LNCaP clone FGC (cell line): ENCODE measurements around the gene CD3E.

Experiments
- DNase-seq: peaks from one replicate; pipeline ENCODE4 v3.0.0-alpha.2; 2011; ENCODE audit warnings: low read depth
- H3K4me3 ChIP-seq: 2 replicates; pipeline ENCODE4 v1.5.1; 2011; ENCODE audit warnings: mild to moderate bottlenecking, low read depth, low read length, control low read depth
- TF ChIP-seq, protein P1 (sequence below): IDR thresholded peaks from 2 replicates; pipeline ENCODE4 v1.5.1; 2012; ENCODE audit warnings: mild to moderate bottlenecking; ENCODE audit not compliant: control insufficient read depth, insufficient read depth; ENCODE audit errors: extremely low read depth

Gene CD3E

GRCh38 chr11:118343981-118344515 is 39.5 kb downstream of the CD3E start, which contains the start of gene CD3G:
Gene CD3G, plus strand, starts transcription at chr11:118344344. Its CDS starts 80 bp downstream, at chr11:118344424.
- TF ChIP-seq, protein P1, sequence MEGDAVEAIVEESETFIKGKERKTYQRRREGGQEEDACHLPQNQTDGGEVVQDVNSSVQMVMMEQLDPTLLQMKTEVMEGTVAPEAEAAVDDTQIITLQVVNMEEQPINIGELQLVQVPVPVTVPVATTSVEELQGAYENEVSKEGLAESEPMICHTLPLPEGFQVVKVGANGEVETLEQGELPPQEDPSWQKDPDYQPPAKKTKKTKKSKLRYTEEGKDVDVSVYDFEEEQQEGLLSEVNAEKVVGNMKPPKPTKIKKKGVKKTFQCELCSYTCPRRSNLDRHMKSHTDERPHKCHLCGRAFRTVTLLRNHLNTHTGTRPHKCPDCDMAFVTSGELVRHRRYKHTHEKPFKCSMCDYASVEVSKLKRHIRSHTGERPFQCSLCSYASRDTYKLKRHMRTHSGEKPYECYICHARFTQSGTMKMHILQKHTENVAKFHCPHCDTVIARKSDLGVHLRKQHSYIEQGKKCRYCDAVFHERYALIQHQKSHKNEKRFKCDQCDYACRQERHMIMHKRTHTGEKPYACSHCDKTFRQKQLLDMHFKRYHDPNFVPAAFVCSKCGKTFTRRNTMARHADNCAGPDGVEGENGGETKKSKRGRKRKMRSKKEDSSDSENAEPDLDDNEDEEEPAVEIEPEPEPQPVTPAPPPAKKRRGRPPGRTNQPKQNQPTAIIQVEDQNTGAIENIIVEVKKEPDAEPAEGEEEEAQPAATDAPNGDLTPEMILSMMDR, result no peak
- no peak for DNase-seq
- no peak within 1 kb of the TSS for H3K4me3 ChIP-seq

- H3K4me3 ChIP-seq, result no peak overlapping the region
- DNase-seq, result no peak
- TF ChIP-seq, protein P1, result no peak
These were observed 44.9 kb downstream of the CD3E start for GRCh38 chr11:118349475-118349874.

GRCh38 chr11:118353084-118353710 is 48.7 kb downstream of the CD3E start:
- H3K4me3 ChIP-seq, result no peak overlapping the region
- TF ChIP-seq, protein P1, result peak; percentile 40
- no peak for DNase-seq

DNA sequence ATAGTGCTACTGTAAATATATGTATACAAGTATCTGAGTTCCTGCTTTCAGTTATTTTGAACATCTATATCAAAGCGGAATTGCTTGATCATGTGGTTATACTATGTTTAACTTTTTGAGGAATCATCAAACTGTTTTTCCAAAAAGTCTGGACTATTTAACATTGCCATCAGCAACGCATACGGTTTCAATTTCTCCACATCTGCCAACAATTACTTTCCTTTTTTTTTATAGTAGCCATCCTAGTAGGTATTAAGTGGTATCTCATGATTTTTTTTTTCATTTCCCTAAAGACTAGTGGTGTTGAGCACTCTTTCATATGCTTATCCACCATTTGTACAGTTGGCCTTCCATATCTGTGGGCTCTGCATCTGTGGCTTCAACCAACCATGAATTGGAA is 53.5 kb downstream of the CD3E start:
- DNase-seq, result no peak

GRCh38 chr11:118359295-118359958 is 54.9 kb downstream of the CD3E start, which contains the start of gene UBE4A:
Gene UBE4A, plus strand, starts transcription at chr11:118359600. Its CDS starts 5,481 bp downstream, at chr11:118365081.
- TF ChIP-seq, protein P1, result no peak
- H3K4me3 ChIP-seq, result peak within 1 kb of the TSS; percentile 94
- DNase-seq, result peak; percentile 81

More for the DNA sequence above, 53.5 kb downstream of the CD3E start:
- TF ChIP-seq, protein P1, result no peak
- H3K4me3 ChIP-seq, result no peak overlapping the region

DNA sequence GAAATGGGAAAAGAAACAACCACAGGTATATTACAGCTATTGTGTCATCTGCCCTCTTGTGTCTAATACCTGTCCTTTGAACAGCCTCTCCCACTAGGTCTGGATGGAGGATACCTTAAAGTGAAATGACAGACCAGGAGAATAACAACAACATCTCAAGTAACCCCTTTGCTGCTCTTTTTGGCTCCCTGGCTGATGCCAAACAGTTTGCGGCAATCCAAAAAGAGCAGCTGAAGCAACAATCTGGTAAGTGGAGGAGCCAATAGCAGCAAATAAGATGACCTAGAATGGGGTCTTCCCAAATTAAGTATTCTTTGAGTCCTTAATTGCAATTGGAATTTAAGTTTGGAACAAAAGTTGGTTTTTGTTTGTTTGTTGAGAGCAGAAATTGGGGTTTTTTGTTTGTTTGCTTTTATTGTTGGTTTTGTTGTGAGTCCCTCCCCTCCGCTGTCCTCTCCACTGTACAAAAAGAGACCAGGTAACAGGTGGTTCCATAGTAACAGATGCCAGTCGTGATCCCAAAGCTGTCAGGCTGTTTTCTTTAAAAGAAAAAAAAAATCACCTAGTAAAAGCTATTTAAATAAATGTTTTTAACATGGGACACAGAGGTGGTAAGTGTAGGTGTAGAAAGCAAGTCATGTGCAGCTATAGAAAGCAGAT is 60.6 kb downstream of the CD3E start:
- no peak for DNase-seq
- H3K4me3 ChIP-seq, result no peak overlapping the region
- TF ChIP-seq, protein P1, result no peak
